ENCODE results near the gene BARX2.

BARX2 gene

DNA sequence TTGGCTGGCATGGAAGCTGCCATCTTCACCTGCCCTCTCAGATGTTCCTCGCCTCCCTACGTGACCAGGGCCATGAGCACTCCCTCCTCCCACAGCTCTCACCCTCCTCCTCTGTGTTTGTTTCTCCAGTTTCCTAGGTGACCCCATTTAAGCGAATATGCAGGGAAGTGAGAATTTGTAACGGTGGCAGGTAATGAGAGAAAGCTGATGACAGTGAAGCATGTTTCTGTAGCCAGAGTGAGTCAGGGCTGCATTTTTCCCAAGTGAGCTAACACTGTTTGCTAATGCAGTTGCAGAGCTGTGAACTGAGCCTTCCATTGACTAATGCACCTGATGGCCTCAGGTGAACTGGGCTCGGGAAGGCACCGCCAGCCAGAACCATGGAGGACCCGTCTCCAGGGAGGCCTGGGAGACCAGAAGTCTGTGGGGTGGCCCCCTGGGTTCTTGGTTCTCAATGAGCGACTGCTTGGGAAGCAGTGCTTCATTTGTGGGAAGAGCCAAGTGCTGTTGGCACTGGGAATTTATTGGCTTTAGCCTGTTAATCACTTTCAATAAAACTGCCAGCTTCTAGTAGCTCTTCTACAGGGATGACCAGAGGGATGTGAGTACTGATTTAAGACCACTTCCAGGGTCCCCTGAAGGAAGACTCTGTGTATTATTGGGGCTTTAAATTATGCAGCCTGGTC lies 64.5 kb downstream of the BARX2 start:
- no peak for DNase-seq (ENCODE audit: low read depth)

DNA sequence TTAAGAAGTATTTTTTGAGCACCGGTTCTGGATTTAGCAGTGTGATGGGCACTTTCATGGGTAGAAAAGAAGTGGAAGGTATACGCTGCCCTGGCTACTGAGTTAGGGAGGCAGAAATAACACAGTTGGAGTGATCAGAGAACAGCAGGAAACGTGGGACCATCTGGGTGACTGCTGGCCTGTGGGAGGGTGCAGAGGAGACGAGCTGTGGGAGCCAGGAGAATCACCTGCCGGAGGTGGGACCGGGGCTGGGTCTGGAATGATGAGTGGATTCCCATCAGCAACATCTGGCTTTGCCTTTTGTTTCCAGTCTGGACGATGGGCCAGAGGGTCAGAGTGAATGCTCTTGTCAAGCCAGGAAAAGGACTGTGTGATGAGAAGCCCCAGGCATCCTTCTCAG lies 66.5 kb downstream of the BARX2 start:
- no peak for DNase-seq (ENCODE audit: low read depth)

GRCh38 chr11:129443276-129443675 lies 67.6 kb downstream of the BARX2 start:
- no peak for DNase-seq (ENCODE audit: low read depth)

DNA sequence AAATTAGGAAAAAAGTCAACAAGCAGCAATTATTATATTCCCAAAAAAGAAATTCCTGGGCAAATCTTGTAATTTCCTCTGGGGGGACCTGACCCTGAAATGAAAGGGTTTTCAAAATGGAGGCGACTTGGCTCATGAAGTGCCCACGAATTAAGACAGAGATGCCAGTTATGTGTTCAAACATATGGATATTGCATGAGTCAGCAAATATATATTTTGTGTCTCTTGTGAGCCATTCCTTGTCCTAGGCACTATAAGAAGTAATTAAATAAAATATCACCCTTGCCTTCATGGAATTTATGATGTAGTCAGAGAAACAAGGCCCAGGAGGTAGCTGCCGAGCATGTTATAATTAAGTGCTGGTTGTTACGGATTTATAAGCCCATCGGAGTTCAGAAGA lies 68.6 kb downstream of the BARX2 start:
- no peak for DNase-seq (ENCODE audit: low read depth)

GRCh38 chr11:129445226-129445625 lies 69.6 kb downstream of the BARX2 start:
- no peak for DNase-seq (ENCODE audit: low read depth)

DNA sequence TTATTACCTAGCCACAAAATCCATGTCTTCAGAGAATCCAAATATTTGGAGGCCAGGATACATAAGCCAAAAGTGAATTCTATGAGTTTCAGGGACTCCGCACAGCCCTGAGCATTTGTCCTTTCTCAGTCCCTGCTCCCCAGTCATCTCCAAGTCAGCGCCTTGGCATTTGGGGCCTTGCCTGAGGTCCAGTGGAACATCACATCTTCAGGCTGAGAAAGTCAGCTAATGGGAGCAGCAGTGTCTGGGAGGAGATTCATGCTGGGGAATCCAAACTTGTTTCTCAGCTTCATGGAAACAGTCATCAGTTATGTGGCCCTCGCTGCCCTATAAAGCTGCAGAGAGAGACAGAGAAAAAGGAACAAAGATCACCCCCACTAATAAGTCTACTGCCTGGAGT lies 70.9 kb downstream of the BARX2 start:
- DNase-seq (ENCODE audit: low read depth) = no peak

DNA sequence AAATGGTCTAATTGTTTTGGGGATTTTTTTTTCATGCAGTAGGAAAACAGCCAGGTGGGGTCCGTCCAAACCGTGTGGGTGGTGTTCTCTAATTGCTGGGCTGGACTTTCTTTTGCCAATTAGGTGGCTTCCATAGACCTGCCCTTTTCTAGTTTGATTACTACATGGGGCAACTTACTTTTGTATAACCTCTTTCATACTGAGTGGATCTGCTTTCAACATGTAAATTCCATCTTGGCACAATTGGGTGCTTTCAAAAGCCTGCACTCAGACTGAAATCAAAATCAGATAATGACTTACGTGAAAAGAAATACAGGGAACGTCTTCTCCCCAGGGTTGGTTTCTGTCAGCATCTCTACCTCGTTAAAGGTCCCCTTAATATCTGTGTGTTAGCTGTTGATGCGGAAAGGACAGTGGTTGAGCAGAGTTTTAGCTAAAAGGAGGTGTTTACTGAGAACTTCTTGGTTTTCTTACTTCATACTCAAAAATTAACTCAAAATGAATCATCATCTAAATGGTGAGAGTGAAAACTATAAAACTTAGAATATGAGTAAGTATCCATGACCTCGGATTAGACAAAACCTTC lies 72.1 kb downstream of the BARX2 start:
- no peak for DNase-seq (ENCODE audit: low read depth)

DNA sequence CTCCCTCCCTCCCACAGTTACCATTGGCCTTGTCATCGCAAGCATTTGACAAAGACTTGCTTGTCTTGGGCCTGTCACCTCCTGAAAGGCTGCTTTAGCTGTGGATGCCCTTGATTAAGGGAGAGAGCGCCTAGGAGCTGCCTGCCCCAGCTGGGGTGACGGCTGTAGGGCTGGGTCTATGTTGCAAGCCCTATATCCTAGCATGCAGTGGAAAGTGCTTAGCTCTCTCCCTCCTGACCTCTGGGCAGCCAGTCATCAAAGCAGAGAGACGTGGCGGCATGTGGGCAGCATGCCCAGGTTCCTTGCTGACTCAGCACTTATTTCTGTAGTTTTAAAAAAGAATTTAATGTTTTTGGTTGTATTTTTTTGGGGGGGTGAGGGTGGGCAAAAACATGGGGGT lies 75.9 kb downstream of the BARX2 start:
- DNase-seq (ENCODE audit: low read depth) = no peak

GRCh38 chr11:129453293-129453721 lies 77.7 kb downstream of the BARX2 start:
- DNase-seq (ENCODE audit: low read depth) = no peak

- DNase-seq (ENCODE audit: low read depth) = no peak
Observed at GRCh38 chr11:129455101-129455500, 79.5 kb downstream of the BARX2 start.

DNA sequence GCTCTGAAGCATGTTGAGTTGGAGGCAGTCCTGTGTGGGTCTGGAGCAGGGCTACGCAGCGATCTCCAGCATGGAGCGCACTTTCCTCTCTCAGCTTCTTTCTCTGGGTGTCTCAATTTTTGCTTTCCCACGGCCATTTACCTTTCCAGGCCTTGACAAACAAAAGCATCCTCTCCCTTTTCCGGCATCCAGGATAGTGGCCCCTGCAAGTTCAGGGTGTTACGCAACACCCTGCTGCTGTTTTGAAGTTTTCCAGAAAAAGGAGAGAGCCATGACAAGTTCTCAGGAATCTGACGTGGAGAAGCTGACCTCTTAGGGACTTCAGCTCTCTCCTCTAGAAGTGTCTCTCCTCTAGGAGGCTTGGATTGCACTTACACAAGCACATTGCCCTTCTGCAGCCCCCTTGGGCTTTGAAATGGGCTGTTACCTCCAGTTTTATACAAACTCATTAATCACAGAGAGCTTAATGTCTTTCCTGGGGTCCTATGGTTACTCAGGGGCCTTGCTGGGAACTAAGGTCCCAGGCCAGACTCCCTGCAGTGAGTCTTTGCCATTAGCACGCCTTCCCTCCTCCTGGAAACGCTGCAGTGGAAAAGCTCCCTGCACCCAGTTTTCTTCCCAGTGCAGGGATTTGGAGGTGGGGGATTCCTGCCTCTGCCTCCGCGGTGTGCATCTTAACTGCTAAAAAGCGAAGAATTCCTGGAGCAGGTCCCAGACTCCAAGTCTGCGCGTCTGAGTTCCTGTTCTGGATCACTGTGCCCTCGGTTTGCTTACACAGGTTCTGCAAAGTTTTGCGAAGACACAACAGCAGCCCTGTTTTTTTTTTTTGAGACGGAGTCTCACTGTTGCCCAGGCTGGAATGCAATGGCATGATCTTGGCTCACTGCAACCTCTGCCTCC lies 80.4 kb downstream of the BARX2 start:
- no peak for DNase-seq (ENCODE audit: low read depth)

DNA sequence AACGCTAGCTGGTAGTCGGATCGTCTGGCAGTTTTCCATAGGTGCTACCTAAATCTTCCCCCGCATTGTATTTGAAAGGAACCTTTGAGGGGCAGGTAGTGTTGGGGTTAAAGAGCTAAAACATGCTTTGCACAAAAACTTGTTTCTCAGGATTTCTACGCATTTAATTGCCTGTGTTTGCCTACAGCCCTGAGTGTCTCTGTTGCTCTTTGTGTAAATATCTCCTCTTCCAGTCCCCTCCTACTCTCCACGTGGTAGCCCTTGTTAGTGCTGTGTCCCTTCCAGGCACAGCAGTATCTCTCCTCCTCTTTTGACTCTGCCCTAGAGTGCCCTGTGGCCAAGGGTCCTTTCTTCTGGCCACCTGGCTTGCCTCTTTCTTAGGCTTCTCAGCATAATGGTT lies 81.7 kb downstream of the BARX2 start:
- no peak for DNase-seq (ENCODE audit: low read depth)

DNA sequence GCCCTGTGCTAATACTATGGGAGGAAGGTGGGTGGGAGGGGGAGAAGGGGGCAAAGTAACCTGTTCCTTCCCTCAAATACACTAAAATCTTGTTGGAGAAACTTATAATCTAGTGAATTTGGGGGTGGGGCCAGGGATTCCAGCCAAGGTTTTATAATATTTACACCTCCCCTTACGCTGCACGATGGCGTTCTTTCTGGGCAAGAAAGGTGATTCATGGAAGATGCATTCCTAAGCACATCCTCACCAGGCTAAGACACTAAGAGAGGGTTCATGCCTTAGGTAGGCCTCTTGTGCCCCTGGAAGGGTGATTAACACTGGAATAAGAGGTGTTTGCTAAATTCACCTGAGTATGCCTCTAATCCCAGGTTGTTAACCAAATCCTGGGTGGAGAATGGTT lies 82.6 kb downstream of the BARX2 start:
- DNase-seq (ENCODE audit: low read depth) = no peak

DNA sequence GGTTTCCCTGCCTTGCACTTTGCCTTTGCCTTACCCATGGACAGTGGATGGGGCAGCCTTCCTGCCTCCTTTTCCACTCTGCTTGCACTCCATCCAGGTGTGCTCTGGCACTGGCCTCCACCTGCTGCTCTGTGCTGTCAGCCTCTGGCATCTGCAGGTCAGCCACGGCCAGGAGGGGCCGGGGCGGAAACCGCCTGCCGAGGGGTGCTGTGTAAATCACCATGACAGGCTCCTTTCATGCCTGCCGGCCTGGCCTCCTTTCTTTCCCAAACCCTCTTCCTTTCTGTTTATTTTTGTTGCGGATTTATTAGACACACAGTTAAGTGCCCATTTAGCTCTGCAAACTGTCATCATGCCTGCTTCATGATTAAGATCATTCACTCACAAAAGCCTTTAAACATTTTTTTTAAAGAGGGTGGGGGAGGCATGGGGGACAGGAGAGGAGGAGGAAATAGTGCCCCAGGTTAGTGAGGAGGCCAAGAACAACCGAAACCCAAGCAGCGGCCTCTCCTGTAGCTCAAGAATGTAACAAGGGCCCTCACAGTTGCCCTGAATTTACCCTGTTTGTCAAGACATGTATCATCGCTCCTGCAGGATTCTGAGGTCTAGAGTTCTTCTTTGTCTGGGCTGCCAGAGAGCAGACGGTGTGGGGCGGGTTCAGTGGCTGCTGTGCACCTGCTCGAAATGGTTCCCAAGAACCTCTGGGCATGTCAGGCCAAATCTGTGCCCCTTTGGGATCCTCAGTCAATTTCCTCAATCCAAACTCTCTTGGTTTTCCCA lies 83.3 kb downstream of the BARX2 start:
- DNase-seq (ENCODE audit: low read depth) = no peak

- DNase-seq (ENCODE audit: low read depth) = no peak
Observed at GRCh38 chr11:129460714-129461113, 85.1 kb downstream of the BARX2 start.

DNA sequence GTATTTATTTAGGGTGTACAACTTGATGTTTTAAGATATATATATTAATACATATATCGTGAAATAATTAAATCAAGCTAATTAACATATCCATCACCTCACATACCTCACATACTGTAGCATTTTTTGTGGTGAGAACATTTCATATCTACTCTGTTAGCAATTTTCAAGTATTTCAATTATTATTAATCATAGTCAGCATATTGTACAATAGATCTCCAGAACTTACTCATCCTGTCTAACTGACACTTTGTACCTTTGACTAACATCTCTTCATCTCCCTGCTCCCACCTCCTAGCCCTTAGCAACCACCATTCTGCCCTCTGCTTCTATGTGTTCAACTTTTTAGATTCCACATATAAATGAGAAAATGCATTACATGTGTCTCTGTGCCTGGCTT lies 108.4 kb downstream of the BARX2 start:
- no peak for DNase-seq (ENCODE audit: low read depth)

DNA sequence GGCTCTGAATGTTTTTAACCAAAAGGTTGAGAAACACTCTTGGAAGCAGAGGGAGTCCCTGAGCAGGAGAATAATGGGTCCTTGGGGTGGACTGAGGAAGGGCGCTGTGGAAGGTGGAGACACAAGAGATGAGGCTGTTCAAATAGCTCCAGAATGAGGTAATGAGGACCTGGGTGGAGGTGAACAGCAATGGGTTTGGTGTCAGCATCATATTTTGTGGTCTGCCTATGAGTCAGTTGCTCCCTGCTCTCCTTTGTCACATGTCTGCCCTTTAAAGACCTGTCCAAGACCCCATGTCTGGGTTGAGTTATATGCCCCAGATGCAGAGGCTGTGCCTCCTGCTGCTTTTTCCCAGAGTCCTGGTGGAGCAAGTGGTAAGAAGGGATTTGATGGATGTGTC lies 113.6 kb downstream of the BARX2 start:
- no peak for DNase-seq (ENCODE audit: low read depth)

GRCh38 chr11:129490004-129490403 lies 114.4 kb downstream of the BARX2 start:
- no peak for DNase-seq (ENCODE audit: low read depth)

GRCh38 chr11:129493746-129494145 lies 118.1 kb downstream of the BARX2 start:
- no peak for DNase-seq (ENCODE audit: low read depth)

All from EH (cell line).